Central memory CD4-positive, alpha-beta T cell (primary cell): Measurements from ENCODE around the gene OR52E6.

Experiments used
- DNase-seq: peaks from one replicate; pipeline ENCODE4 v3.0.0; 2022
- total RNA-seq, 3 experiments: gene quantifications; one replicate each; lab custom pipeline; 2026; lab: John Stamatoyannopoulos, UW

The OR52E6 gene
- total RNA-seq, result 0 reads per million in 3 experiments

DNA sequence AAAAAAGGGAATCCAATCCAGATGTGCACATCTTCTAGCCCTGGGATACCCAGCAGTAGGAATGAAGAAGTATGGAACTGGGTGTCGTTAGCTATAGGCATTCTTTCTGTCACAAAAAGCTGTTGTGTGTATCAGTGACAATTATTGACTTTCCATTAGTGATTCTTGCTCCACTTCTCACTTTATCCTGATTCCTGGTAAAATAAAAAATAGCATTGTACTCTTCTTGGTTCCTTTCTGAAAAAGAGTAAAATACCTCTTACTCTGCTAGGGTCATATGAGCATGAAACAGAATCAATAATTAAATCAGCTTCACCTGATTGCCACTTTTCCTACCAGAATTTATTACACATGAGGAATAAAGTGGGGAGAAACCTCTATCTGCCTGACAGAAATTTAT lies at the start of gene OR52E6:
TSS of gene OR52E6 (minus strand) at position 101 of the 400 bp plus-strand sequence. CDS start at position 101, 0 bp downstream.
- DNase-seq, result no peak

DNA sequence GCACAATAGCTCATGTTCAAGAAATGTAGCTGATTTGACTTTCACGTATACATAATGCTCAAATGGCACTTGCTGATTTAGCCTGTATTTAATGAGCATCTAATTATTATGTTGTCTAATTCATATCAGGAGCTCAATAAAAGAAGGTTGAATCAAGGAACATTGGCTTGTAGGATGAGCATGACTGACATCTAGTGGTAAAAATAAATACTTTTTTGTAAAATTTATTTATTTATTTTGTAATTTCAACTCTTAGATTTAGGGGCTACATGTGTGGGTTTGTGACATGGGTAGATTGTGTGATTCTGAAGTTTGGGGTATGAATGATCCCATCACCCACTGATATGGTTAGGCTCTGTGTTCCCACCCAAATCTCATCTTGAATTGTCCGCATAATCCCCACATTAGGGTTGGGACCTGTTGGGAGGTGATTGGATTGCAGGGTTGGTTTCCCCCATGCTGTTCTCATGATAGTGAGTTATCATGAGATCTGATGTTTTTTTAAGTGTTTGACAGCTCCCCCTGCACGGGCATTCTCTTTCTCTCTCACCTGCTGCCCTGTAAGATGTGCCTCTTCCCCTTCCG lies 49.6 kb upstream of the OR52E6 start:
- DNase-seq, result peak; percentile 0

DNA sequence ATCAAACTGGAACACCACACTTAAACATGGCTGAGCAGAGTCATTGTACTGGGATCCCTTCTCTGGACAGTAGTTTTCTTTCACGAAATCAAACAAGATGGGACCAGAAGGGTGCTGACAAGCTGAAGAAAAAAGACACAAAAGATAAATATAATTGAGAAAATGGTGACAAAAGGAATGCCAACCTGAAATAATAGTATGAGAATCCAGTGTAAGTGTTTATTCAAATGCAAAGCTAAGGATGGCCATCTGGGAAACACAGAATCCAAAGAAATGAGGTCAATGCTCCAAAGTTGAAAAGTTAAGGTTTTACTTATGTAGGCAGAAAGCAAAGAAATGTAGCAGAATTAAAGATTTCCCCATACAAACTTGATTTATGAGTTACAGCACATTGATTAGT lies 46.0 kb upstream of the OR52E6 start:
- no peak for DNase-seq

DNA sequence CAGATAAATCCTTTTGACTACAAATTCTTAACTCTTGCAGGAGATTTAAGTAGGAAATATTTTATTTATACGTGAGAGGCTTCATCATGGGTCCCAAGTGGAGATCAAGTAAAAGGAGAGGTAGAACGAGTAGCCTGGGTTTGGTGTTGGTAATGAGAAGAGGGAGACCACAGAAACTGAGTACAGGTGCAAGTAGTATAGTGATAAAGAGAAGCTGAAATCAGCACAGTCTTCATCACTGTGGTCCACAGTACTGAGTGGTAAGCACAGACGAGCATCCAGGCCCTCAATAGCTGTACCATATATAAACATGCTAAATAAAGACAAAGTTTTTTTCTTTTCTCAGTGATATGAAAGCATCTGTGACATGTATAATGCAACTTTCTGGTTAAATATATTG lies 45.5 kb upstream of the OR52E6 start:
- no peak for DNase-seq

DNA sequence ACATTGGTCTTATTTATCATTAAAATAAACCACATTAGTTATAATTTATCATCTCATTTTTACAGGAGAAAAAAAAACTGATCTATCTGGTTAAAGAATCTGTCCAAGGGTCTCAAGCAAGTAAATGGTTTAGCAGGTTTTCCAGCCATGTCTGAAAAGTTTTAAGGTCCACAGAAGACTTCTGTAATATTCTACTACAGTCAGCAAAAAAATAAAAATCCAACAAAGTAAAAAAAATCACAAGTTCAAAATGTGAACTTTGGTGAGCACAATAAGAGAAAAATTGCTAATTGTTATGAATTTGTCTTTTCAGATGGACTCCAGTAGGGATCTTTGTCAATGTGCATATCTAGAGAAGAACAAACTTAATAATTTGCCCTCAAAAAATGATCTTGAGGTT lies 40.1 kb upstream of the OR52E6 start:
- no peak for DNase-seq

DNA sequence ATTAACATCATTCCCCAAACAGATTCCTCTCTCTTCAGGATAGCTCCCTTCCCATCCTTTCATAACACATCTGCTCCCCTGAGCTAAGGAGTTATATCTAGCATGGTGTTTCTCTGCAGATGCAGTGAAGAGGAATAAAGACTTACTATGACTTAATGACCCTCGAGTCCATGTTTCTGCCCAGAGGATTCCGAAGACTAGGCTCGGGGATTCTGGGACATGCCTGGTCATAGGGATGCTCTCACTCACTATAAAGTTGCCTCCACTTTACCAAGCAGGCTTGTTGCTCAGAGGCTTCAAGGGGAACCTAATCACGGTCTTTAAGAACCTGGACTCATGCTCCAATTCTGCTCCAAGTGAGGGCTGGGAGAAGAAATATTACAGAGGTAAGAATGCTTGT lies 38.6 kb upstream of the OR52E6 start, which contains the start of gene OR52E4:
TSS of gene OR52E4 (plus strand) at position 301 of the 400 bp plus-strand sequence. CDS start 3,664 bp downstream, outside the sequence.
- DNase-seq, result no peak

DNA sequence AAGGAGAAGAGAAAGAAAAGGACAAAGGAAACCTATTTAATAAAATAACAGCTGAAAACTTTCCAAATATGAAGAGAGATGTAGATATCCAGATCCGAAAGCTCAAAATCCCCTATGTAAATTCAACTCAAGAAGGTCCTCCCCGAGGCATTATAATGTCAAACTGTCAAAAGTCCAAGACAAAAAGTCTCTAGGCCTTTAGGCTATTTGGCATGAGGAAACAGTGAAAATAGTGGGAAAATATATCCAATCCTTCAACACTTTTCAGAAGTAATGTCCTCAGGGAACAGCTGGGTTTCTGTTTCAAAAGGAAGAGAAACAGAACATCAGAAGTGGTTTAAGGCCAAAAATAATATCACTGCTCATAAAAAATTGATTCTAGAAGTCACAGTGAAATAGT lies 36.9 kb upstream of the OR52E6 start:
- no peak for DNase-seq

DNA sequence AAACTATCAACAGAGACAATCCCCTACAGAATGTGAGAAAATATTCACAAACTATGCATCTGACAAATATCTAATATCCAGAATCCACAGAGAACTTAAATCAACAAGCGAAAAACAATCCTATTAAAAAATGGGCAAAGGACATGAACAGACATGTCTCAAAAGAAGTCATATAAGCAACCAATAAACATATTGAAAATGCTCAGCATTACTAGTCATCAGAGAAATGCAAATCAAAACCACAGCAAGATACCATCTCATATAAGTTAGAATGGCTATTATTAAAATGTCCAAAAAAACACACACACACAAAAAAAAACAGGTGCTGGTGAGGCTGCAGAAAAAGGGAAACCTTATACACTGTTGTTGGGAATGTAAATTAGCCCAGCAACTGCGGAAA lies 24.1 kb upstream of the OR52E6 start:
- DNase-seq, result no peak

DNA sequence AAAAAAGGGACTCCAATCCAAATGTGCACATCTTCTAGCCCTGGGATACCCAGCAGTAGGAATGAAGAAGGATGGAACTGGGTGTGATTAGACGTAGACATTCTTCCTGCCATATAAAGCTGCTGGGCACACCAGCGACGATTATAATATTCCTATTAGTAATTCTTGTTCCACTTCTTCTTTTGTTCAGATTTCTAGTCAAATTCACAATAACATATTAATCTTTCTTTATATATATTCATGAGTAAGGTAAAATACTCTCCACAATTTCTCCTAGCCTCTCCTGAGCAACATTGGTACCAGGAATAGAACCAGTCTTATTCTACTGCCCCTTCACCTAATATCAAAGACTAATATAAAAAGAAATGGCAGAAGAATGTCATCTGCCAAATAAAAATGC lies 15.9 kb upstream of the OR52E6 start, which contains the start of gene OR52E8:
TSS of gene OR52E8 (minus strand) at position 101 of the 400 bp plus-strand sequence. CDS start at position 101, 0 bp downstream.
- no peak for DNase-seq

DNA sequence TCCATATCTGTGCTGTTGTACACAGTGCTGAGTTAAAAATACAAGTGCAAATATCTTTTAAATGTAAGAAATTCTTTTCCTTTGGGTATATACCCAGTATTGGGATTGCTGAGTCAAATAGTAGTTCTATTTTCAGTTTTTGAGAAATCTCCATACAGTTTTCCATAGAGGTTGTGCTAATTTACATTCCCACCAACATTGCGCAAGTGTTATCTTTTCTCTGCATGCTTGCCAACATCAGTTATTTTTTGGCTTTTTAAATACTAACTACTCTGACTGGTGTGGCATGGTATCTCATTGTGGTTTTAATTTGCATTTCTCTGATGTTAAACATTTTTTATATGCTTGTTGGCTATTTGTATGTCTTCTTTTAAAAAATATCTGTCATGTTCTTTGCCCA lies 9.3 kb upstream of the OR52E6 start:
- DNase-seq, result no peak

DNA sequence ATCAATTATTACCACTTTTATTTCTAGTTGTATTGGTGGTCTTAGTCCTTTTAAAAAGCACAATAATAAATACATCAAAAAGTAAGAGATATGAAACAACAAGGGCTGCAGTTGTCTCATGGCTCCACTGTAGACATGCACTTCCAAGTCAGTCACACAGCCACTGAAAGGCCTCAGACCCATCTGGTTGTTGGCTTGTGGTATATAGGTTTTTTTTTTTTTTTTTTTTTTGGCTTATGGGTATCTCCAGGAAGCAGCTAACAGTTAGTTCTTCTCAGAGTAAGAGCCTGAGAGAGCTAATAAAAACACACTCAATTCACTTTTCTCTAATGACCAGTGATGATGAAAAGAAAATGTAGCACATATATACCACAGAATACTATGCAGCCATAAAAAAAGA lies 6.0 kb upstream of the OR52E6 start:
- DNase-seq, result no peak

DNA sequence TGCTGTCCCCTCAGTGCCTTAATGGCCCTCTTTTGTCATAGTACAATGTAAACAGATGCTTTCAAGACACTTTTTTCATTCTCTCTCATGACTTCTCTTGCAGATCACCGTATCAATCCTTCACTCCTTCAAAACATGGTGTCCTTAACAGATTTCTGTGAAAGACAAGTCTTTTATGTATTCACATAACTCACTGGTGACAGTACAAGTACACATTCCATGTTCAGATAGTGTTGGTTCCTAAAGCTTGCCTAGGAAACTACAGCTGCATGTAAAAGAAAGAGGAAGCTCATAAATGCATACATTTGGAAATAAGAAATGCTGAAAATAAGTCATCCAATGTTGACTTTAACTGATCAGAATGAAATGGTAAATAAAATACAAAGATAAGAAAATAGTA lies 5.0 kb upstream of the OR52E6 start:
- no peak for DNase-seq

DNA sequence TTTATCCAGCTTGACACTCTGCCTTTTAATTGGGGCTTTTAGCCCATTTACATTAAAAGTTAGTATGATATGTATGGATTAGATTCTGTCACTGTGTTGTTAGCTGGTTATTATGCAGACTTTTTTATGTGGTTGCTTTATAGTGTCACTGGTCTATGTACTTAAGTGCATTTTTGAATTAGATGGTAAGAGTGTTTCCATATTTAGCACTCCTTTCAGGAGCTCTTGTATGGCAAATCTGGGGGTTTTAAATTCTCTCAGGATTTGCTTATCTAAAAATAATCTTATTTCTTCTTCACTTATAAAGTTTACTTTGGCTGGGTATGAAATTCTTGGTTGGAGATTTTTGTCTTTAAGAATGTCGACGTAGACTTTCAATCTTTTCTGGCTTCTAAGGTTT lies 4.0 kb downstream of the OR52E6 start:
- DNase-seq, result no peak

DNA sequence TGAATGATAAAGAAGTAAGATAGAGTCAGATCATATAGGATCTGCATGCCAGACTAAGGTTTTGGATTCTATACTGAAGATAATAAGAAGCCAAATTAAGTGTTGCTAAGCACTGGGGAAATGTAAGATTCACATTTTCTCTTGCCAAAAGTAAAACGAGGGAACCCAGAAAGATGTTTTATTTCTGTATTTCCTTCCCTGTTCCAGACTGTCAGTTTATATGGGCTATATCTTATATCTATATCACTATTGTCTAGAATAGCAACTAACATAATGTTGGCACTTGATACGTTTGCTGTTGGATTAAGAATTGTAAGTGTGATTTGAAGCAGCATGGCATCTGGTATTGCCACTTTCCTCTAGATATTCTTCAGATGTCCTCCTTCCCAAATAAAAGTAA lies 8.3 kb downstream of the OR52E6 start:
- no peak for DNase-seq

DNA sequence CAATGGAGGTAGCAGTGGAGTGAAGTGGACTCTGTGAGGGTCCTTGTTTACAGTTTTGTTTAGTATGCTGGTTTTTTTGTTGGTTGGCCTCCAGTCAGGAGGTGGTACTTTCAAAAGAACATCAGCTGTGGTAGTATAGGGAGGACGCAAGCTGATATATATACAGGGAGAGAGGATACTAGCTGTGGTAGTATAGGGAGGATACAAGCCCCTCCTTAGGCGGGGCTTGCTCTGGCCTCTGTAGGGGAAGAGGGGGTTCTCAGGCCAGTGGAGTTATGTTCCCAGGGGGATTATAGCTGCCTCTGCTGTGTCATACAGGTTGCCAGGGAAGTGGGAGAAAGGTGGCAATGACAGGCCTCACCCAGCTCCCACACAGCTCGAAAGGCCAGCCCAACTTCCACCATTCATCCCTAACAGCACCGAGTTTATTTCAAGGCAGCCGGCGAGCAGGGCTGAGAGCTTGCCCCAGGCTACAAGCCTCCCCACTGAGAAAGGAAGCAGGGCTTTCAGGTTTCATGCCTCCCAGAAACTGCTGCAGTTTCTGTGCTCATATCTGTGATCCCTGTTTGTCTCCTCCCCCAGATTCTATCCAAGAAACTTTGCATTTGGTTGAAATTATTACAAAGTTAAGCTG lies 10.4 kb downstream of the OR52E6 start:
- DNase-seq, result no peak

DNA sequence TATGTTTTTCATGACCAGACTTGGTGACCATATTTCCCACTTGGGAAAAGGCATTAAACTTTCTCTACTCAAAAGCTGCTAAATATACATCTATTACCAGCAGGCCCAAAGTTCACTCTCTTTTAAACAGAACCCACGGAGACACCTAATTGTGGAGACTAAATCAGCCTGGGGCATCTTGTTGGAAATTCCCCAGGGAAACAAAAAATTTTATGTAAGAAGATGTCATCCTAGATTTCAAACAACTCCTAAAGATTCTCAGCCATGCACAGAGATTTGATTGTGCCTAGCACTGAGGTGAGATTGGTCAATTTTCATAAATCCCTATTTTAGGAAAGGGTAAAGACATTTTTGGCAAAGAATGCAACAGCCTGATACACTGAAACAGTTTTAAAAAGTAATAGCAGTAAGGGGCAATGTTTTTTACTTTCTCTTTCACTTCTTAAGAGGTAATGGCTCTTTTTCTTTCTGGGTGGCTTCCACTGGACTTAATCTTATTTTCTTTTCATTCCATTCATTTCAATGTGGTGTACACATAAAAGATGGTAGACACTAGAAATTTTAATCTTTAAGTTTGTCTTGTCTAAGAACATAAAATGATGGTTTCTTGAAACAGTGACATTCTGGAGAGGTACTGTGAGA lies 23.3 kb downstream of the OR52E6 start:
- DNase-seq, result no peak

DNA sequence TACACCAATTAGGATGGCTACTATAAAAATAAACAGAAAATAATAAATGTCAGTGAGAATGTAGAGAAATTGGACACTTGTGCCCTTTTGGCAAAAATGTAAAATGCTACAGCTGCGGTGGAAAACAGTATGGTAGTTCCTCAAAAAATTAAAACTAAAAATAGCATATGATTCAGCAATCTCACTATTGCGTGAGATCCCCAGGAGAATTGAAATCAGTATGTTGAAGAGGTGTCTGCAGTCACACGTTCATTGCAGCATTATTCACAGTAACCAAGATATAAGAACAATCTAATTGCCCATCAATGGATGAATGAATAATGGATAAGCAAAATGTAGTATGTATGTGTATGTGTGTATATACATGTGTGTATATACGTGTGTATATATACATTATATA lies 26.2 kb downstream of the OR52E6 start:
- no peak for DNase-seq

DNA sequence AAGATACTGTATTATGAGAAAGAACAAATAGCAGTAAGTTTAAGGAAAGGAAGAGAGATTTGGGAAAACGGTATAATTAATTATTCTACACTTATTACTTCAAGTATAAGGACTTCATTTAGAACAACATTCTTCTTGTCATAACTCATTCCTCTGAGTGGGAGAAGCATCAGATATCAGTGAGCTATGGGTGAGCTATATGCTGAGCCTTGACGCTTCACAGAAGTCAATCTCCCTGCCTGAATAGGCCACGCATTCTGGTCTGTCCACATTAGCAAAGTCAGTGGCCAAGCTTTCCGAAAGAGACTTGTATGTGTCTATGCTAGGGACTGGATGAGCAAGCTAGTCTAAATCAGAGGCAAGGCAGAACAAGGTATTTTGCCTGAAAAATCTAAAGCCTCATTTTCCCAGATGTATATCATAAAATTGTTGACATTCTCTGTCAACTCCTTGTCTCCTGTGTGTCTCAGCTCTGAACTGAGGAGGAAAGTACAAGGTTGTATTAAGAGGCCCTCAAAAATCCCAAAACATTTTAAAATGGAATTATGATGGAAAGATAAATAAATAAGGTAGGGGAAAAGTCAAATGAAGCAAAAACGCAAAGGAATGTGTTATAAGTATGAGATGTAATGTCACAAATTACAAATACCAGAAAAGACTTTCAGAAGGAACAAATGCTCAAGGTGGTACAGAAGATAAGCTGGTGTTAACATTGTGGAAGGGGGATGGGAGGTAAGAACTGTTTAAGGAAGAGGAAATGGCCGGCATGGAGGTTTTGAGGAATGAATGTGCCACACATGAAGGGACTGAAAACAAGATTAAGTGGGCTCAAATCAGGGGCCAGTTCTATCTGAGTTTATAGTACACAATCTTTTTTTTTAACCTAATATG lies 31.5 kb downstream of the OR52E6 start:
- no peak for DNase-seq

DNA sequence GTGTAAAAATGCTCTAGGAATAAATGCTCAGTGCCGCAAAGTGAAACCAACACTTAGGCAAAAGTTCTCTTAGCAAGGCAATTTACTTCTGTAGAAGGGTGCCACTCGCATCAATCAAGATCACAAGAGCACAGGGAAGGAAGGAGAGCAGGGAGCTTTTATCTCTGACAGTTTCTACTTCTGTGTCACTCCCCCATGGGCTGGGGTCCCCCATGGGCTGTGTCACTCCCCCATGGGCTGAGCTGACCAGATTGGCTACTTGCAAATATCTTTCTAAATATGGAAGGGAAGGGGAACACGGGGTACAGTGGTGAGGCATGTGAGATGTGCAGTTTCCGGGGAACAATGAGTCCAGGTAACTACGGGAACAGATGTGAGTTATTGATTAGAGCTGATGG lies 32.6 kb downstream of the OR52E6 start:
- no peak for DNase-seq

DNA sequence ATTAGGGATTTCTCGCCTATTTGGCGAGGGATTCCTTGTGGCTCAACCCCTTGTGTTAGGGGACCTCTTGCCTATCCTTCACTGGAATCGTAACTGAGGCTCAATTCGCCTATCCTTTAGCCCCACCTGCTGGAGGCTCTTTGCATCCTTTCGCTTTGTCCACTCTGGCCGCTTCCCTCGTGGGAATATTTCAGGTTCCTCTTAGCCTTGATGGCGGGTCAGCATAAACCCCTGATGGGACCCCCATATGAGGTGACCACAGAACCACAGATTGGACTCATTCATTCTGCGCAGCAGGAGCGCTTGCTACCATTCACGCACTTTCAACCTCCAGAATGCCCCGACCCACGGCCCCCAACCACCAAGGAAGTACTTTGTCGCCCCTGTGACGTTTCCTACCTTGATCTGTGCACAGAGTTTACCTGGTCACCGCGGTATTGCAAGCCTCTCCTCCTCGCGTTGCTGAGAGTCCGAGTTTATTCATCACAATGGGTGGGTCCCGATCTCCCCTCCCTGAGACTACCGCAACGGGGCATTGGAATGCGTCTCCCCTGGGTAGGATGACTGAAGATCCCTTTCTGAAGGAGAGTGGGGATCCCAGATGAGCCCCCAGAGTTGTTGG lies 33.1 kb downstream of the OR52E6 start, which contains the start of gene OR52N2:
TSS of gene OR52N2 (plus strand) at position 425 of the 622 bp plus-strand sequence. CDS start 11,412 bp downstream, outside the sequence.
- DNase-seq, result peak; percentile 53

DNA sequence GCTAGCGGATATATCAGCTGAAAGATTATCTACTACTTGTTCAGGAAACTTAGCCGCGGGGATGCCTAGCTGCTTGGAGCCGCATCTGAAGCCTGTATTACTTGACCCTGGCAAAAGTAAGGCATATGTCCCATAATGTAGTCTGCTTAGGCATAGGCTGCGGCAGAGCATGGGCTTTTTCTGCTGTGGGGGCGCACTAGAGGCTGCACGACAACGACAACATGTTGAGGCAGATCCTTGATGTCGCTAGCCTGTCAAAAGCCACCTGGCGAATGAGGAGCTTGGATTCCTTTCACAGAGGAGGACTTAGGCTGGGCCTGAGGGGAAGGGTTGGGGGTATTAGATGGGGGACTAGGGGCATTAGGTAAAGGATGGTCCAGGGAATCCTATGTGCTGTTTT lies 34.1 kb downstream of the OR52E6 start:
- no peak for DNase-seq

DNA sequence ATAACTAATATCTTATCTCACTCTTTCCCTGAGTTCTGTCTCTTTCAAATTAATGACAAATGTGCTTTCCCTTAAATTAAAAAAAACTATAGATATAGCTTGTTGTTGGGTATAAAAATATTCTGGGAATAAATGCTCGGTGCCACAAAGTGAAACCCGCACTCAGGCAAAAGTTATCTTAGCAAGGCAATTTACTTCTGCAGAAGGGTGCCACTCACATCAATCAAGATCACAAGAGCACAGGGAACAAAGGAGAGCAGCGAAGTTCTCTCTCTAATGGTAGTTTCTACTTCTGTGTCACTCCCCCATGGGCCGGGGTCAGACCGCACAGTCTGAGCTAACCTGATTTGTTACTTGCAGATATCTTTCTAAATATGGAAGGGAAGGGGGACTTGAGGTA lies 37.7 kb downstream of the OR52E6 start:
- no peak for DNase-seq
